HepG2 (cell line): ENCODE measurements around the gene LBR. TPM values are rescaled to one million over a fixed set of nuclear protein-coding genes. Genes with fewer than 3 reads are reported as not detected.

Experiments used
- ASH2L ChIP-seq: fragments of 300-600, 200-600 bp; sonication (generic); IDR thresholded peaks from 2 replicates; pipeline ENCODE4 v1.7.0; 2017; ENCODE audit warnings: low read depth, mild to moderate bottlenecking, moderate library complexity, mixed read lengths, low read length; ENCODE audit not compliant: insufficient read length
- CHD4 ChIP-seq: fragments of 200-600 bp; sonication (generic); IDR thresholded peaks from 2 replicates; pipeline ENCODE4 v1.7.0; 2017; ENCODE audit warnings: mild to moderate bottlenecking, low read length, borderline replicate concordance
- CSRNP1 ChIP-seq: sonication (generic); formaldehyde crosslinking; IDR thresholded peaks from 2 replicates; pipeline ENCODE4 v1.8.1; 2023; ENCODE audit warnings: mild to moderate bottlenecking, missing genetic modification reagents
- DNMT1 ChIP-seq: sonication (generic); formaldehyde crosslinking; IDR thresholded peaks from 2 replicates; pipeline ENCODE4 v1.5.1; 2020; ENCODE audit warnings: mild to moderate bottlenecking, missing genetic modification reagents
- HDAC2 ChIP-seq: sonication (generic); formaldehyde crosslinking; IDR thresholded peaks from 2 replicates; pipeline ENCODE4 v1.4.0; 2020; ENCODE audit warnings: missing genetic modification reagents
- HOXA7 ChIP-seq: sonication (generic); formaldehyde crosslinking; IDR thresholded peaks from 2 replicates; pipeline ENCODE4 v1.8.1; 2022; ENCODE audit warnings: mild to moderate bottlenecking, missing genetic modification reagents, moderate library complexity
- NFYB ChIP-seq: sonication (generic); formaldehyde crosslinking; IDR thresholded peaks from 2 replicates; pipeline ENCODE4 v1.4.0; 2020; ENCODE audit warnings: missing genetic modification reagents
- NKX3-1 ChIP-seq: sonication (generic); formaldehyde crosslinking; IDR thresholded peaks from 2 replicates; pipeline ENCODE4 v1.5.0; 2020; ENCODE audit warnings: missing genetic modification reagents
- NR2F1 ChIP-seq, 2 experiments: fragments of 450-650 bp in 1 of 2; formaldehyde crosslinking in 1 of 2; IDR thresholded peaks; 2 replicates each; pipeline versions ENCODE4 v1.5.0 to v1.6.1; 2016 to 2020; ENCODE audit warnings: mild to moderate bottlenecking in 1 of 2, missing compliant biosample characterization in 1 of 2, missing genetic modification reagents in 1 of 2, moderate library complexity in 1 of 2
- PAX8 ChIP-seq: sonication (generic); formaldehyde crosslinking; IDR thresholded peaks from 2 replicates; pipeline ENCODE4 v1.8.0; 2022; ENCODE audit warnings: mild to moderate bottlenecking, missing genetic modification reagents, borderline replicate concordance
- PHF8 ChIP-seq: sonication (generic); formaldehyde crosslinking; IDR thresholded peaks from 2 replicates; pipeline ENCODE4 v1.5.0; 2020; ENCODE audit warnings: missing genetic modification reagents
- SOX6 ChIP-seq, 2 experiments: fragments of 450-650 bp in 1 of 2; sonication (generic) in 1 of 2; formaldehyde crosslinking in 1 of 2; IDR thresholded peaks; 2 replicates each; pipeline versions ENCODE4 v1.4.0 to v1.6.1; 2017 to 2020; ENCODE audit warnings: antibody characterized with exemption in 1 of 2, mild to moderate bottlenecking in 1 of 2, missing genetic modification reagents in 1 of 2
- TBX3 ChIP-seq: fragments of 450-650 bp; IDR thresholded peaks from 2 replicates; pipeline ENCODE4 v1.6.1; 2017; ENCODE audit warnings: antibody characterized with exemption, mild to moderate bottlenecking, inconsistent platforms, borderline replicate concordance
- TIGD3 ChIP-seq: sonication (generic); formaldehyde crosslinking; IDR thresholded peaks from 2 replicates; pipeline ENCODE4 v1.5.1; 2020; ENCODE audit warnings: mild to moderate bottlenecking, missing genetic modification reagents, borderline replicate concordance
- ZNF136 ChIP-seq: sonication (generic); formaldehyde crosslinking; IDR thresholded peaks from 2 replicates; pipeline ENCODE4 v1.8.1; 2022; ENCODE audit warnings: low read depth, mild to moderate bottlenecking, moderate library complexity, missing genetic modification reagents
- ZNF275 ChIP-seq: sonication (generic); formaldehyde crosslinking; IDR thresholded peaks from 2 replicates; pipeline ENCODE4 v1.8.0; 2022; ENCODE audit warnings: missing genetic modification reagents, mild to moderate bottlenecking, inconsistent platforms, borderline replicate concordance
- ZNF543 ChIP-seq: sonication (generic); formaldehyde crosslinking; IDR thresholded peaks from 2 replicates; pipeline ENCODE4 v1.4.0; 2020; ENCODE audit warnings: mild to moderate bottlenecking, missing genetic modification reagents
- ZNF547 ChIP-seq: sonication (generic); formaldehyde crosslinking; IDR thresholded peaks from 2 replicates; pipeline ENCODE4 v1.5.1; 2020; ENCODE audit warnings: mild to moderate bottlenecking, missing genetic modification reagents
- ZNF770 ChIP-seq: sonication (generic); formaldehyde crosslinking; IDR thresholded peaks from 2 replicates; pipeline ENCODE4 v1.5.0; 2020; ENCODE audit warnings: mild to moderate bottlenecking, missing genetic modification reagents
- polyA plus RNA-seq, 8 experiments: library from polyadenylated mRNA; depleted of rRNA in 3 of 8; stranded (reverse) in 7 of 8; unstranded in 1 of 8; fragments of >200 nt; fragmentation: Illumina TruSeq in 4 of 8; extraction: Trizol in 4 of 8; gene quantifications; 2 replicates each; pipeline versions ENCODE4 v1.2.1 to v1.2.3, GENCODE V29; 2011 to 2016; ENCODE audit warnings: low read depth in 4 of 8, missing spikeins in 1 of 8, mixed read lengths in 1 of 8; ENCODE audit not compliant: insufficient read depth in 1 of 8
- total RNA-seq, 5 experiments: library from RNA; depleted of rRNA; stranded (reverse); fragments of >200 nt; fragmentation: Illumina TruSeq; extraction: Trizol; gene quantifications; 2 replicates each; pipeline ENCODE4 v1.2.3, GENCODE V29; 2016; ENCODE audit warnings: low read depth in 1 of 5
- TF ChIP-seq, protein P1 (sequence below): sonication (generic); formaldehyde crosslinking; IDR thresholded peaks from 2 replicates; pipeline ENCODE4 v1.5.1; 2020; ENCODE audit warnings: missing genetic modification reagents, mild to moderate bottlenecking, borderline replicate concordance

Gene LBR
- total and polyA plus RNA-seq, 2 of the 13 experiments (the other 11 are each of a cell fraction or from before 2014, with no cell fraction given), result 38.9 to 76.7 TPM

- TF ChIP-seq CSRNP1 (peak; percentile 39; the same call in 1 of the 2 replicates), PHF8 (peak; percentile 70), NR2F1 (CRISPR knock-in tag; IDR thresholded peaks at IDR 0.05) (no peak), HDAC2 (CRISPR knock-in tag) (peak; percentile 35; the same call in 1 of the 2 replicates), DNMT1 (CRISPR knock-in tag) (no peak), PAX8 (CRISPR knock-in tag) (no peak), TIGD3 (CRISPR knock-in tag) (no peak), ZNF275 (CRISPR knock-in tag) (no peak), ZNF543 (CRISPR knock-in tag) (no peak), NFYB (CRISPR knock-in tag) (peak; percentile 87), ZNF547 (CRISPR knock-in tag) (0 out of 2 replicates have a peak, but pooled peaks have one; percentile 48), CHD4 (no peak), SOX6 (IDR thresholded peaks at IDR 0.05) (no peak), SOX6 (CRISPR knock-in tag; IDR thresholded peaks at IDR 0.05) (peak; percentile 55; the same call in 1 of the 2 replicates), ASH2L (peak; percentile 92), TBX3 (no peak), ZNF770 (CRISPR knock-in tag) (no peak), HOXA7 (CRISPR knock-in tag) (no peak), ZNF136 (no peak), NKX3-1 (CRISPR knock-in tag) (no peak)
- TF ChIP-seq, protein P1, sequence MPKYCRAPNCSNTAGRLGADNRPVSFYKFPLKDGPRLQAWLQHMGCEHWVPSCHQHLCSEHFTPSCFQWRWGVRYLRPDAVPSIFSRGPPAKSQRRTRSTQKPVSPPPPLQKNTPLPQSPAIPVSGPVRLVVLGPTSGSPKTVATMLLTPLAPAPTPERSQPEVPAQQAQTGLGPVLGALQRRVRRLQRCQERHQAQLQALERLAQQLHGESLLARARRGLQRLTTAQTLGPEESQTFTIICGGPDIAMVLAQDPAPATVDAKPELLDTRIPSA (CRISPR knock-in tag), result peak; percentile 18; the same call in 1 of the 2 replicates
These were observed 436 bp upstream of the LBR start (continued) for GRCh38 chr1:225428068-225428880.
